Measurements from ENCODE around the gene CLDN8. TPM values are rescaled to one million over a fixed set of nuclear protein-coding genes. Genes with fewer than 3 reads are reported as not detected.

Gene CLDN8
- not detected for total RNA-seq

GRCh38 chr21:30216041-30216723 lies at the start of gene CLDN8:
Gene CLDN8, minus strand, starts transcription at chr21:30216097. Its CDS starts 172 bp downstream, at chr21:30215925.
- Mint-ChIP-seq H3K4me3 (no peak within 1 kb of the TSS), H3K9me3 (no peaks in the 10 kb centered on the region), H3K27ac (no peak within 1 kb of the TSS), H3K36me3 (ENCODE audit: low read depth) (no peaks in the 10 kb centered on the region), H3K4me1 (ENCODE audit: low read depth) (no peaks in the 10 kb centered on the region), H3K27me3 (peaks cover 2% of the 10 kb centered on the region)
- intact Hi-C loops (cut with micrococcal nuclease), result no loop called here
- ChIA-PET CTCF (no interaction called here), POLR2A (no interaction called here)
- ATAC-seq (no peak), DNase-seq (no peak)
- TF ChIP-seq CTCF (IDR thresholded peaks at IDR 0.05), result no peak

- no peak for ATAC-seq
- Mint-ChIP-seq H3K9me3 (no peaks in the 10 kb centered on the region), H3K36me3 (ENCODE audit: low read depth) (no peaks in the 10 kb centered on the region), H3K4me3 (no peak overlapping the region), H3K27ac (no peak overlapping the region), H3K27me3 (no peaks in the 10 kb centered on the region), H3K4me1 (ENCODE audit: low read depth) (no peaks in the 10 kb centered on the region)
- TF ChIP-seq CTCF (IDR thresholded peaks at IDR 0.05), result no peak
- POLR2A ChIA-PET, result interaction anchor here (0.6 kb wide), 1 partner anchor 54 kb away, joined by 3 read pairs; no protein-coding TSS in a partner anchor
- DNase-seq, result no peak
- CTCF ChIA-PET, result interaction anchor here (0.8 kb wide), 1 partner anchor 238 kb away, joined by 3 read pairs; no protein-coding TSS in a partner anchor
- intact Hi-C loops (cut with micrococcal nuclease), result no loop called here
Observed at GRCh38 chr21:30257773-30258172, 41.9 kb upstream of the CLDN8 start.

GRCh38 chr21:30256100-30256499 lies 40.2 kb upstream of the CLDN8 start:
- no peaks in the 10 kb centered on the region for H3K36me3 Mint-ChIP-seq (ENCODE audit: low read depth)
- POLR2A ChIA-PET, result no interaction called here
- ATAC-seq (no peak), DNase-seq (no peak)
- CTCF ChIA-PET, result no interaction called here
- intact Hi-C loops (cut with micrococcal nuclease), result no loop called here
- no peaks in the 10 kb centered on the region for H3K9me3 Mint-ChIP-seq
- no peak overlapping the region for H3K27ac Mint-ChIP-seq
- no peak for TF ChIP-seq CTCF (IDR thresholded peaks at IDR 0.05)
- H3K4me3 Mint-ChIP-seq, result no peak overlapping the region
- no peaks in the 10 kb centered on the region for H3K4me1 Mint-ChIP-seq (ENCODE audit: low read depth)
- H3K27me3 Mint-ChIP-seq, result no peaks in the 10 kb centered on the region

GRCh38 chr21:30255679-30256078 lies 39.8 kb upstream of the CLDN8 start:
- H3K4me1 Mint-ChIP-seq (ENCODE audit: low read depth), result no peaks in the 10 kb centered on the region
- no peak overlapping the region for H3K27ac Mint-ChIP-seq
- ATAC-seq (no peak), DNase-seq (no peak)
- intact Hi-C loops (cut with micrococcal nuclease), result no loop called here
- POLR2A ChIA-PET, result no interaction called here
- CTCF ChIA-PET, result no interaction called here
- no peaks in the 10 kb centered on the region for H3K9me3 Mint-ChIP-seq
- H3K27me3 Mint-ChIP-seq, result no peaks in the 10 kb centered on the region
- no peak overlapping the region for H3K4me3 Mint-ChIP-seq
- no peak for TF ChIP-seq CTCF (IDR thresholded peaks at IDR 0.05)
- H3K36me3 Mint-ChIP-seq (ENCODE audit: low read depth), result no peaks in the 10 kb centered on the region

- no peak for ATAC-seq
- TF ChIP-seq CTCF (IDR thresholded peaks at IDR 0.05), result no peak
- ChIA-PET POLR2A (no interaction called here), CTCF (no interaction called here)
- no peaks in the 10 kb centered on the region for H3K27me3 Mint-ChIP-seq
- H3K36me3 Mint-ChIP-seq (ENCODE audit: low read depth), result no peaks in the 10 kb centered on the region
- H3K9me3 Mint-ChIP-seq, result no peaks in the 10 kb centered on the region
- DNase-seq, result no peak
- no peak overlapping the region for H3K4me3 Mint-ChIP-seq
- no peaks in the 10 kb centered on the region for H3K4me1 Mint-ChIP-seq (ENCODE audit: low read depth)
- intact Hi-C loops (cut with micrococcal nuclease), result no loop called here
- H3K27ac Mint-ChIP-seq, result no peak overlapping the region
Observed at GRCh38 chr21:30251781-30252180, 35.9 kb upstream of the CLDN8 start.
